Fibroblast of mammary gland (primary cell): ENCODE data around the gene ATP6AP1.

Experiments used
- DNase-seq: peaks from one replicate; pipeline ENCODE4 v3.0.0-alpha.2; 2010; ENCODE audit warnings: low read depth
- H3K4me3 ChIP-seq: 2 replicates; pipeline ENCODE4 v1.5.1; 2011; ENCODE audit warnings: low read depth, mild to moderate bottlenecking, low read length, moderate library complexity; ENCODE audit not compliant: control insufficient read depth
- CTCF ChIP-seq: conservative IDR thresholded peaks from 2 replicates; pipeline ENCODE4 v1.5.1; 2011; ENCODE audit warnings: low read depth, low read length, inconsistent platforms; ENCODE audit not compliant: control insufficient read depth, insufficient read depth

Gene ATP6AP1

DNA sequence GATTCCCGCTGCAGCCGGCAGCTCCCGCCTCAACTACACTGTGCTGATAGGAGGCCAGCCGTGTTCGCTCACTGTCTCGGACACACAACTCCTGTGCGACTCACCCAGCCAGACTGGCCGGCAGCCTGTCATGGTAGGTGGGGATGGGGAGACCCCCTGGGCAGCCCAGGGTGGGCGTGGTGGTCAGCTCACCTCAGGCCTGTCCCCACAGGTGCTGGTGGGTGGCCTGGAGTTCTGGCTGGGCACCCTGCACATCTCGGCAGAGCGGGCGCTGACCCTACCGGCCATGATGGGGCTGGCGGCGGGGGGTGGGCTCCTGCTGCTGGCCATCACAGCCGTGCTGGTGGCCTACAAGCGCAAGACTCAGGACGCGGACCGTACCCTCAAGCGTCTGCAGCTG, 39.1 kb downstream of the ATP6AP1 start:
- no peak for DNase-seq
- no peak overlapping the region for H3K4me3 ChIP-seq
- no peak for TF ChIP-seq CTCF

DNA sequence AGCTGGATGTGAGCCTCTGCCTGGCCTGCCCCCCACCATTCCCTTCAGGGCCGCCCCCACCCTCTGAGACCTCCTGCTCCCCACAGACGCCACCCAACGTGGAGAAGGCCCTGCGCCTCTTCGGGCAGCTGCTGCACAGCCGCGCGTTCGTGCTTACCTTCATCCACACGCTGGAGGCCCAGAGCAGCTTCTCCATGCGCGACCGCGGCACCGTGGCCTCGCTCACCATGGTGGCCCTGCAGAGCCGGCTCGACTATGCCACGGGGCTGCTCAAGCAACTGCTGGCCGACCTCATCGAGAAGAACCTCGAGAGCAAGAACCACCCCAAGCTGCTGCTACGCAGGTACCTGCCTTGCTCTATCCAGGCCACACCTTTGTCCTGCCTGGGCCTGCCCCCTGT, 39.7 kb downstream of the ATP6AP1 start:
- DNase-seq: no peak
- no peak overlapping the region for H3K4me3 ChIP-seq
- no peak for TF ChIP-seq CTCF

GRCh38 chrX:154469114-154469513, 40.6 kb downstream of the ATP6AP1 start:
- TF ChIP-seq CTCF: no peak
- no peak for DNase-seq
- H3K4me3 ChIP-seq: no peak overlapping the region

GRCh38 chrX:154469880-154470279, 41.4 kb downstream of the ATP6AP1 start:
- DNase-seq: no peak
- no peak for TF ChIP-seq CTCF
- no peak overlapping the region for H3K4me3 ChIP-seq

DNA sequence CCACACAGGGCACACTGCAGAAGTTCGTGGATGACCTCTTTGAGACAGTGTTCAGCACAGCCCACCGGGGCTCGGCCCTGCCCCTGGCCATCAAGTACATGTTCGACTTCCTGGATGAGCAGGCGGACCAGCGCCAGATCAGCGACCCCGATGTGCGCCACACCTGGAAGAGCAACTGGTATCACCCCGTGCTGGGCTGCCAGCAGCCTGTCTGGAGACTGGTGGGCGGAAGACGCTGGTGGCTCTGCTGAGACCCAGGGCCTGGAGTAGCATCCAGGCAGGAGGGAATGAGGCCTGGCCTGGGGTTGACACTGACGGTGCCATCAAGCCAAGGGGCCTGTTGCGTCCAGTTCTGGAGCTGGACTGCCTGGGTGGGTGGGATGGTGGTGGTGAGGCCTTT, 42.0 kb downstream of the ATP6AP1 start:
- no peak for TF ChIP-seq CTCF
- no peak overlapping the region for H3K4me3 ChIP-seq
- DNase-seq: no peak

GRCh38 chrX:154470914-154471568, 42.6 kb downstream of the ATP6AP1 start:
- TF ChIP-seq CTCF: no peak
- H3K4me3 ChIP-seq: no peak overlapping the region
- no peak for DNase-seq
